Anterior cingulate cortex (tissue), 58 donors: ENCODE data around the gene ARHGEF5.

Source experiments
- DNase-seq, 58 donors: peaks; one replicate each; lab custom pipeline; 2025; lab: John Stamatoyannopoulos, UW

The ARHGEF5 gene

DNA sequence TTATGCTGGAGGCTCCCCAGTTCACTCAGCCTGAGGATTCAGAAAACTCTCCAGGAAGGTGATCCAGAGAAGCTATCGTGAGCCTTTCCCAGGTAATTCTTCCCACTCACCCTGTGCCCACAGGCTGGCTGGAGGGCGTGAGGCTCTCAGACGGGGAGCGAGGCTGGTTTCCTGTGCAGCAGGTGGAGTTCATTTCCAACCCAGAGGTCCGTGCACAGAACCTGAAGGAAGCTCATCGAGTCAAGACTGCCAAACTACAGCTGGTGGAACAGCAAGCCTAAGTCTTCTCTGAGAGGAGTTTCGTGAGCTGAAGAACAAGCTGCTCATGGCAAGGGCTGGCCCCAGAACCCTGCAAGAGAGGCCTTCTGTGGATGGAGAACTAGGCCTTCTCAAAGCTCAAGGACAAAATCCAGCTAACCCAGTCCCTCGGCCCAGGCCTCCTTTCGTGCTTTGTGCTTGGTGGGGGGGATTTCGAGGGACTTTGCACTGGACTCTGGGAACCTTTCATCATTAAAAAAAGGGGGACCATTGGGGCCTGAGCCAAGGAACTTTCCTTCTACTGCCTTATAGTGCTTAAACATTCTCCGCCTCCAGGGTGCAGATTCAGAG lies 24.7 kb downstream of the ARHGEF5 start:
- DNase-seq = no peak

DNA sequence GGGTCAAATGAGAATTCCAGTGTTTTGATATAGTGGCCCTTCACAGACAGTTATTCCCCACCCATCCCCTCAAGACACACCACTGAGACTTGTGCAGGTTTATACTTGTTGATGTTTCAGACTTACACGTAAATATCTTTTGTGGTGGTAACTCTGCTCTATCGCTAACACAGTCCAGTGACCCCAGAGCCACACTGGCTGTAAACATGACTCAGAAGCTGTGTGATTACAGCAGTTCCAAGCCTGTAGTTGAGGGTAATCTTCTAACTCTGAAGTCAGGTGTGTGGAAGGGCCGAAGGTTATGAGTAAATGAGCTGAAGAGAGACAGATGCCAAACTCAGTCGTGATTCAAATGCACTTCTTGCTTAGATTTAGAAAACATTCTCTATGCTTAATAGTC lies 28.9 kb downstream of the ARHGEF5 start:
- DNase-seq = no peak

DNA sequence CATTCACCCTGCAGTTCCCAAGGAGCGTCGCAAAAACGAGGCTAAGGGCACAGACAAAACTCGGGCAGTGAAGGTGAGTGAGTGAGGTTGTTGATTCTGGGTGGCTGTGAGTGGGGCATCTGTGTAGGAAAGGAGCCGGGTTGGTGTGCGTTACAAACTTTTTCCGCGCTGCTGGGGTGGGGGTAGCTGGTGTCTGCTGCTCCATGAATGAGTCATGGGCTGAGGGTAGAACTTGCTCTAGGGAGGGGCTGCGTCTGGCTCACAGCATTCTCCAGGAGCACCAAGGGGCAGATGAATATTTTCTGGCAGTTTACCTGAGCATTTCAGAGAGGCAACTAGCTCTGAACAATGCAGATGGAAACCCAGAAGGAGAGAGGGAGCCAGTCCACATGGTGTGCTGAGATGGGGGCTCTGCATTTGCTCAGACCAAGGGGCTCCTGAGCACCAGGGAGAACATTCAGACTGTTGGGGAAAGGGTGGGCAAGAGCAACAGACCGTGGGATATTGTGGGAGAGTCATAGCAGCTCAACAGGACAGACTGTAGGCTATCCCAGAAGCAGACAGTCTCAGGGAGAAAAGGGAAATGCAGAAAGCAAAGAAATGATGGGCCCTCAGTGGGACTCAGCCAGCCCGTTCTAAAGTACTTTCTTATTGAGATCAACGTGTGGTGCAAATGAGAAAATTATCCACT lies 29.5 kb downstream of the ARHGEF5 start:
- DNase-seq = no peak

DNA sequence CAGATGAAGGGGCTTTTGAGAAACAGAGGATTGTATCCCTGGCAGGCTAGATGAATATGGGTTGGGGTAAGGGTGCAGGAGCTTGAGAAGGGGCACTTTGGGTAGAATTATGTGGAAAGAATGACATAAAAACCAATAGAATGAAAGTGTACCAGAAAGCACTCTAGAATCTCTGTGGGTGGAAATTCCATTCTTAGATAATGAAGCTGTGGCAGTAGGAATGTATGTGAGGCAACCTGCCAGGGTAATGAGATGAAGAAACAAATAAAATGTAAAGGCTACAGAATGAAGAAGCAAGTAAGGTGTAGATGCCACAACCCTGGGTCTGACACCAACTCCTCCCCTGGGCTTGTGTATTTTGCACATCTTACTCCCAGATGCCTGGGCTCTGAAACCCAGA lies 31.5 kb downstream of the ARHGEF5 start:
- no peak for DNase-seq

DNA sequence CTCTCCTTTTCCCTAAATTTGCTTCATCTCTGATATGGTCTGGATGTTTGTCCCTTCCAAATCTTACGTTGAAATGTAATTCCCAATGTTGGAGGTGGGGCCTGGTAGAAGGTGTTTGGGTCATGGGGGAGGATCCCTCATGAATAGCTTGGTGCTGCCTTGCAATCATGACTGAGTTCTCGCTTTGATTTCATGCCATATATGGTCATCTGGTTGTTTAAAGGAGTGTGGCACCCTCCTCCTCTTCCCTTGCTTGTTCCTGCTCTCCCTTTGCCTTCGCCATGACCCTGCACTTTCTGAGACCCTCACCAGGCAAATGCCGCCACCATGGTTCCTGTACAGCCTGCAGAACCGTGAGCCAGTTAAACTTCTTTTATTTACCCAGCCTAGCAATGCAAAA lies 33.7 kb downstream of the ARHGEF5 start:
- no peak for DNase-seq

DNA sequence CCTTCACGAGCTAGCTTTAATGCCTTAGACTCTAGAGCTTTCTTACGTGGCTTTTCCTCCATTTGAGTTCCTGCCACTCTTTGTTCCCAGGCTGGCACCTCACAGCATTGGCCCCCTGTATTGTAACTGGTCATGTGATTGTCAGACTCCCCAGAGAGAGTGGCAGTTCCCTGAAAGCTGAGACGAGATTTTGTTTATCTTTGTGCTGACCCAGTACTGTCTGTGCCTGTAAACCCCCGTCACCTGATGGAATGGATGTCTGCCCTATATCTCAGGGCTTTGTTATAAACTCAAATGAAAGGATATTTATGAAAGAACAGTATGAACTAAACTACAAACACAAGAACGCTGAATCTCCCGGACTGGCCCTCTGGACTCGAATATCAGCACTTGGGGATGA lies 35.3 kb downstream of the ARHGEF5 start:
- DNase-seq = peak in 3 of 58 donors; percentile 2 to 8 (median 3)

DNA sequence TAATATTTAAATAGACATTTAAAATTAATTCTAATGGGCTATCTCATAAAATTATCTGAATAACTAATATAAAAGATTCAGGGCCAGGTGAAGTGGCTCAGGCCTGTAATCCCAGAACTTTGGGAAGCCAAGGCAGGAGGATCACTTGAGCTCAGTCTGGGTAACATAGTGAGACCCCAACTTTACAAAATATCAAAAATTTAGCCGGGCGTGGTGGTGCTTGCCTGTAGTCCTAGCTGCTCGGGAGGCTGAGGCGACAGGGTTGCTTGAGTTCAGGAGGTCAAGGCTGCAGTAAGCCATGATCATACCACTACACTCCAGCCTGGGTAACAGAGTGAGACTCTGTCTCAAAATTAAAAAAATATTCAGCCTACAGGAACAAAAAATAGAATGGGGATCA lies 35.8 kb downstream of the ARHGEF5 start:
- no peak for DNase-seq

DNA sequence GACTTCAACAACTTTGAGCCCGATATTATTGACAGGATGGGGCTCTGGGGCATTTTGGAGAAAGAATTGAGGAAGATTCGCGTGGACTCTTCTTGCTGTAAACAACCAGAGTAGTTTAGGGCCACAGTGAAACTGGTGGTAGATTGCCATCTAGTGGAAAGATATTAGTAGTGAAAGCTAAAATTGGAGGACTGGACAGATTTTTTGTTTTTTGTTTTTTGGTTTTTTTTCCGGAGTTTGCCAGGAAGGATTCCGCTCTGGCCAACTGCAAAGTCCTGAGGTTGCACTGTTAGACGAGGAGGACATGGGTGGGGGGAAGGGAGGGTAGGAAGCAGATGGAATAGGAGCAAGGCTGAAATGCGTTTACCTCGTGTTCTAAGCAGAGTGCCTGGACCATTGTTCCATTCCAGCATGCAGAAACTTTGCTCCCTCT lies 36.6 kb downstream of the ARHGEF5 start:
- peak in 6 of 58 donors; percentile 2 to 65 (median 18) for DNase-seq

DNA sequence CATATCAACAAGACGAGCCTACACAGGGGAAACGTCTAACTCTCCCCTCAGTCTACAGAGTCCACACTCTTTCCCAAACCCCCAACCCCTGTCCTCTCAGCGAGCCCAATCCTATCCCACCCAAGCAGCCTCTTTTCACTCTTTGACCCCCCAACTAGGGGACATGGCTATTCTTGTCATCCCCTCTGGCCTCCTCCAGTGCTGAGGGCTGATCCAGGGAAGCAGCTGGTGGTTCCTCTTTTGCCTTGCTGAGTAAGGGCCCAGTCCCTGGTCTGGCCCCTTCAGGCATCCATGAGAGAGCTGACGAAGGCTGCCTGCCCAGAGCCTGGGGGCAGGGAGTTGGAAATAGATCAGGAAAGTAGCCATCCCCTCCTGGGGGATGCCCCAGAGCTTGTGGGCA lies 41.9 kb downstream of the ARHGEF5 start:
- DNase-seq = no peak

DNA sequence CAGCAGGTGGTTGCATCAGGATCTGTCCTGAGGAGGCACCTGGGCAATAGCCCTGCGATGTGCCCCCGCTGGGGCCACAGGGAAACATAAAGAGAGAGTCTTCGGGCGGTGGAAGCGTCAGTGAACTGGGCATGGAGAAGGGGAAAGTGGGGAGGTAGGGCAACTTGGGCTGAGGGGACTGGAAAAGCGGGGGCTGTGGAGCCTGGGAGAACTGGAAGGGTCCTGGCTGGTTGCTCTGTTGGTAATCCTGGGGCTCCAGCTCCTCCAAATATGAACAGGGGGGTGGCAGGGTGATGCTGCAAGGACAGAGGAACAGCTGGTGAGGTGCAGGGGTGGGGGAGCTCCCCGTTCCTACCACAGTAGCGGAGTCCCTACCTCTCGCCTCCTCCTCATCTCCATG lies 43.1 kb downstream of the ARHGEF5 start:
- DNase-seq = no peak

DNA sequence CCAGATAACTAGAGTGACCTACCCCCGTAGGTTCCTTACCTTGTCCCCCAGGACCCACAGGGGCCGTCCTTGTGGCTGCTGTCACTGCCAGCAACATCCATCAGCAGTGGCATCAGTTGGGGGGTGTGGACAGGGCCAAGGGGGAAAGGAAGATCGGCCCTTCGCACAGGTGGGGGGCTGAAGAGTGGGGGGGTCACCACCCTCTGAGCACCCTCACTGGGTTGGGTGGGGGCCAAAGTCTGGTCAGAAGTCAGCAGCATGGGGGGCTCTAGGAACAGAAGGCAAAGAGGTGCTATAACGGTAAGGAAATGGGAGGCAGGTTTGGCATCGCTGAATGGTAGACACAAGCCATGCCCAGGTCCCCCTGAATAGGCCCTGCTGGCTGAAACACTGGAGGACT lies 43.7 kb downstream of the ARHGEF5 start:
- DNase-seq = no peak

DNA sequence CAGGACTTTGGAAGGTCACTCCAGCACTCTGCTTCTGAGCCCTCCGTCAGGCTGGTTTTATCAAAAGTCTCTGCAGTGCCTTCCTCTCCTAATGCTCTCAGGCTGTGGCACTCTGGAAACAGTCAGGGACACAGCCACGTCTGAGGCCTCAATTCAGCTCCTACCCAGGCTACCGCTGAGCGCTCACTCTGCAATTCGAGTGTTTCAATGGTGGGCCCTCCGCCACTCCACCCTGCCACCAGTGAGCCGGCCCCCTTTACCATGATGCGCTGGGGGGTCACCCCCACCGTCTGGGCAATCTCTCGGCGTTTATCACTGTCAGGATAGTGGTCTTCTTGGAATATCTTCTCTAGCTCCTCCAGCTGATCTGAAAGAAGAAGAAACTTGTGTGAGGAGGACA lies 44.7 kb downstream of the ARHGEF5 start:
- DNase-seq = no peak

DNA sequence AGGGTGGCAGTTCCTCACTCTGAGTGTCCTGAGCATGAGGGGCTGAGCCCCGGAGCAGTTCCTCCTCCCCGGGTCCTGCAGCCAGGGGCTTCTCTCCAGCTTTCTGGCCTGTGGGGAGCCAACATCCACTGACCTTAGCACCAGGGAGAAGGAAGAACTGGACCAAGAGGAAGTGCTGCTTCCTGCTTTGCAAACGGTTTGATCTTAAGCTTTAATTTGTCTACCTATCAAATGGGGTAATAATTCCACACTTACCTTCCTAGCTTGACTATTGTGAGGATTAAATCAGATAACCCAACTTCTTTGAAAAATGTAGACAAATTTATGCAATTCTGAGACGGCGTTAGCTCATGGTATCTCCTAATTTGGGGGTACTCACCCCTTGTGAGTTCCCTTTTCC lies 46.3 kb downstream of the ARHGEF5 start:
- no peak for DNase-seq

DNA sequence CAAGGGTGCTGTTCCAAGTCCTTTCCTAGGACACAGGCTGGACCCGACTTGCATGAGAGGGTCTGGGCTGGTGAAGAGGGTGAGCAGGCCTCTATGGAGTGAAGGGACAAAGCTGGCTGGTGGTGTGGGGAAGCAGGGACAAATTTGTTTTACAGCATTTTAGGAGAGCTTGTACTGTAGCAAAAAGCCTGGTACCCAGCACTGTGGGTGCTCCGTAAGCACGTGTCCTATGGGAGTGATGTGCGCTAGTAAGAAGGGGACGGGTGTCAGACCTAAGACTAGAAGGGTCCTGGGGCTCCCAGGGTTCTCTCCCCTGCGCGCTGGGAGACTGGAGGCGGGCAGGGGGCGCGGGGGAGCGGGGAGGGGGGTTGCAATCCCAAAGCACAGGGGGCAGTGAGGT lies 47.9 kb downstream of the ARHGEF5 start:
- DNase-seq = no peak

DNA sequence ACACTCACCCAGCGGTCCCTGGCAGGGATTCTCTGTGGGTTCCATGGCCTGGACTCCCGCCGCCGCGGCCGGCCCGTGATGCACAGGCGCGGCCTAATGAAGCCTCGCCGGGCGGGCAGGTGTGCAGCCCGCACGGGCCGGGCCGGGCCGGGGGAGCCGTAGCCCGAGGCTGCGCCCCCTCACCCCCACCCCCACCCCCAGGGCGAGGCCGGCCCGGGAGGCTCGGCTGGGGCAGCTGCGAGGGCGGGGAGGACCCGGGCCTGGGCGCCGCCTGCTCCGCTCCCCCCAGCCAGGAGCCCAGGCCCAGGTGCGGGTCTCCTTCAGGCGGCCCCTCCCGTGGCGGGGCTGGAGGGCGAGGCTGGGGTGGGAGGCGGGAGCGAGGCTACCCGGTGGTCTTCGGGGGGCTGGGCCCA lies 48.5 kb downstream of the ARHGEF5 start, which contains the start of gene NOBOX:
TSS of gene NOBOX (minus strand) at position 45 of the 413 bp plus-strand sequence.
- no peak for DNase-seq

DNA sequence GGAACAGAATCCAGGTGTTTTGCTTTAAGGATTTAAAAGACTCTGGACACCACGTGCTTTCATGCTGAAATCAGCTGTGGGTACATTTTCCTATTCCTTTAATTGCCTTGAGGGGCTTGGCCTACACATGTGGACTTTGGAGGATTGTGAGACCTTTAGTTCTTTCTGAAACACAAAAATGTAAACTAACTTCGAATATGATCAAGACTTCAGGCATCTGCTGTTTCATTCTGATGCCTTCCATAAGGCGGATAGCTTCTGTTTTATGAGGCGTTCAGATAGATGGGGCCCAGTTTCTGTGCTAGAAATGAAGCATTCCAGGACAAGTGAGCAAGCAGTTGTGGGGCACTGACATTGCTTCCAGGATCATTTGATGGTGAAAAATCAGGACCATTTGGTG lies 49.7 kb downstream of the ARHGEF5 start:
- no peak for DNase-seq

DNA sequence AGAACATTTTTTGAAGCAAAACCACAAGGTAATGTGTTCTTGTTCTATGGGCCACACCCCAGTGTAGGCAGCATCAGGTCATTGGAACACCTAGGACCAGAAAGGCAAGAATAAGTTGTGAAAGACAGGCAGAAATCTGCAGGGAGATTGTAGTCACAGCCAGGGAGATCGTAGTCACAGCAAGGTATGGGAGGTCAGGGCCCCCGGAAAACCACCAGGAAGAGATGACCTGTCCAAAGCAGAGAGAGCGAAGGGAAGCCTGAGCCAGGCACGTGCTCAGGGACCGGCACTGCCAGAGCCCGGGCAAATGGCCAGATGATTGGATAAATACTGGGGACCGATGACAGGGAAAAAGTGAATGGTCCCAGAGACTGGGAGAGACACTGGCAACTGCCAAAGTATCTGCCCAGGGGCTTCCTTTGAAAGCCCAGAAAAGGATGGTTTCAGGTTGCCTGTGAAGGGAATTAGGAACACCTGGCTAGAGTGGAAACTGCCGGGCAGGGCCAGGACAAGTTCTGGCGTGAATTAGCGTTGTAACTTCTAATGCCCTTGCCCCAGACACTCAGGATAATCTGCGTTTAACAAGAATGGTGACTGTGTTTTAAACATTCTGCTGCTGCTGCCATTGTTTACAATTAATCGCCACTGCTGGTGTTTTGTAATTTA lies 52.2 kb downstream of the ARHGEF5 start:
- peak in 1 of 58 donors; percentile 3 for DNase-seq

DNA sequence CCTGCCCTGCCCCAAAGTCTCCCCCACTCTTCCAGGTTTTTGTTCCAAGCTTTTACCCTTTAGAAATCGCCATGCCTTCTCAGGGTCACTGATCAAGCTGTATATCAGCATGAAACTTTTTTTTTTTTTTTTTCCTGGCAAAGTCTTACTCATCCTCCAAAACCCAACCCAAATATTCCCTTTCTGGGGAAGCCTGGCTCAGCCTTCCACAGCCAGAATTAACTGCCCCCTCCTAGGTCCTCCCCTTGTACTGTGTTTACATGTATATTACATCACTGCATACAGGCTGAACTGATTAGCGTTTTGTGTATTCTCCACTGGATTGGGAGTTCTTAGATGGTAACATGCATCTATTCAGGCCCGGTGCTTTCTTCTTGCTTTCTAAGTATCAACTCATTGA lies 52.9 kb downstream of the ARHGEF5 start:
- DNase-seq = no peak

DNA sequence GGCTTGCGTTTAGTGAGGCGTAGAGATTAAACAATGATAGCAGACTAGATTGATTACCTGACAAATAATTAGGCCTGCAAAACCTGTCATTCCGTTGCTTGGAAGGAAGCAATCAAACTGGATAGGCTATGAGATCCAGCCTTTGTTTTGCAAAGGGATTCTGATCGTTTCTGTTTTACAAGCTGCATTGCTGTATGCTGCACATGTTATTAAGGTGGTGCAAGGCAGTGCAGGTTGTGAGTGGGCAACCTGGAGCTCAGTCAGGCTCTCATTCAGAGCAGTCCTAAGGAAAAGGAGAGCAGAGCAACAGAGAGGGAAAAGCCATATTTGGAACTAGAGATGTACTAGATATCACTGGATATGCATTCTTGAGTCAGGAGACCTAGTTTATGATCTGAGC lies 55.2 kb downstream of the ARHGEF5 start:
- DNase-seq = no peak

DNA sequence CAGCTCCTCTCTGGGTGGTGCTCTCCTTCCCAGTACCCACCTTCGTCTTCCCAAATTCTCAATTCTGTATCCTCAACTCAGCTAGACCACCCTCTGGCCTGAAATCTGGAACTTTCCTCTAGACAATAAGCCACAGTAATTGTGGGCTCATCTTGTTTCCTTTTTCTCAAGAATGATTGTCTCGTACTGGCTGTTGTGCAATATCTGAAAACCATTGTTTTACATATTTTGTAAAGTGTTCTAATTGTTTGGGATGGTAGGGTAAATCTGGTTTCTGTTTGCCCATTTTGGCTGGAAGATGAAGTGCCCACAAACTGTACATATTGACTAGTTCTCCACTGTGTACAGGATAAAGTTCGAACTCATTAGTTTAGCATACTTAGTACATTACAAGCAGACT lies 59.6 kb downstream of the ARHGEF5 start:
- DNase-seq = no peak

DNA sequence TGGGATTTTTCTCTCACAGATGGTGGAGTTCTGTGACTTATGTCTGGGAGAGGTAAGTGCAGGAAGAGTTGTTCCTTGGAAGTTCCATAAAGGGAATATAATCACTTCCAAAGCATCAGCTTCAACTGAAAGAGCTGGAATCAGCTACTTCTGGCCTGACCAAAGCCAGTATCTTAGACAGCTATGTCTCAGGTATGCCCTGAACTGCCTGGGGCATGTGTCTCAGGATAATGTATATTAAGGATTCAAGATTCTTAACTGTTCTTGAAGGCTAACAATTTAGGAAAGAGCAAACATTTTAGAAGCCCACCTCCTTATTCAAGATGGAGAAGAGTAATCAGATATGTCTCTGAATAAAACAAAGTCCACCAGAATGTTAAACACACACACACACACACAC lies 60.7 kb downstream of the ARHGEF5 start:
- DNase-seq = no peak

DNA sequence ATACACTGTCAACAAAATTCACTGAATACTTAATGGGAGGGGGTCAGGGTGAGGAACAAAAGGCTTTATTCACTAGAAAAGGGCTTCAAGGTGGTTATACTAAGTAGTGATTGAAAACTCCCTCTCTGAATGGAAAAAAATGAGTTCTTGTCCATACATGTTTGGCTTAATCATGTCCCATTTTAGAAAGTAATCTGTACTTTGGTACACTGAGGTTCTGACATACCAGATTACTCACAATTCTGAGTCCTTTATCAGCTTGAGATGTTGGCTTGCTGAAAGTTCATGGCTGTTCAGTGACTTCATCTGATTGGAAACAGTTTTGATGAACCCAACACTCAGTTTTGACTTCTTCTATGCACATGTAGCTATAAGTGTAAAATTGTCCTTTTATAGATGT lies 61.1 kb downstream of the ARHGEF5 start:
- no peak for DNase-seq
